Thoracic aorta (tissue), 2 donors: ENCODE measurements around the gene PUS7. TPM values are rescaled to one million over a fixed set of nuclear protein-coding genes. Genes with fewer than 3 reads are reported as not detected.

Source experiments
- ATAC-seq: fragments of 150-250 bp; one replicate; pipeline ENCODE4 v1.8.0; 2017; ENCODE audit warnings: low read depth; ENCODE audit not compliant: insufficient number of reproducible peaks, low FRiP score
- DNase-seq: peaks from one replicate; pipeline ENCODE4 v3.0.0-alpha.2; 2020; ENCODE audit warnings: low spot score
- H3K27ac ChIP-seq, 2 donors: fragments of 200-600 bp; sonication (generic); 1 replicate in 1 of 2; 2 replicates in 1 of 2; pipeline ENCODE4 v1.5.1; 2016; ENCODE audit warnings: mild to moderate bottlenecking in 2 of 2, moderate library complexity in 2 of 2
- H3K27me3 ChIP-seq: fragments of 200-600 bp; sonication (generic); replicated peaks from 2 replicates; pipeline ENCODE4 v1.6.0; 2016; ENCODE audit warnings: mild to moderate bottlenecking; ENCODE audit not compliant: insufficient read depth
- H3K36me3 ChIP-seq: fragments of 200-600 bp; sonication (generic); one replicate; pipeline ENCODE4 v1.5.1; 2016
- H3K4me1 ChIP-seq, 2 donors: fragments of 200-600 bp; sonication (generic); 1 replicate in 1 of 2; 2 replicates in 1 of 2; pipeline versions ENCODE4 v1.5.1 to v1.6.0; 2016; ENCODE audit warnings: low read depth in 2 of 2, mild to moderate bottlenecking in 1 of 2; ENCODE audit not compliant: control insufficient read depth in 1 of 2
- H3K4me3 ChIP-seq: fragments of 200-600 bp; sonication (generic); 2 replicates; pipeline ENCODE4 v1.5.1; 2016; ENCODE audit warnings: mild to moderate bottlenecking
- H3K9me3 ChIP-seq: fragments of 200-600 bp; sonication (generic); 2 replicates; pipeline ENCODE4 v1.5.1; 2016
- total RNA-seq, 2 donors: library from RNA; depleted of rRNA; stranded (reverse); fragments of >200 nt; gene quantifications; one replicate each; pipeline versions ENCODE4 v1.1.0 to v1.2.3, GENCODE V29; 2016
- TF ChIP-seq, protein P1 (sequence below): fragments of 200-600 bp; sonication (generic); IDR thresholded peaks from one replicate; pipeline ENCODE4 v1.5.1; 2019; ENCODE audit warnings: antibody characterized with exemption

Gene PUS7, protein sequence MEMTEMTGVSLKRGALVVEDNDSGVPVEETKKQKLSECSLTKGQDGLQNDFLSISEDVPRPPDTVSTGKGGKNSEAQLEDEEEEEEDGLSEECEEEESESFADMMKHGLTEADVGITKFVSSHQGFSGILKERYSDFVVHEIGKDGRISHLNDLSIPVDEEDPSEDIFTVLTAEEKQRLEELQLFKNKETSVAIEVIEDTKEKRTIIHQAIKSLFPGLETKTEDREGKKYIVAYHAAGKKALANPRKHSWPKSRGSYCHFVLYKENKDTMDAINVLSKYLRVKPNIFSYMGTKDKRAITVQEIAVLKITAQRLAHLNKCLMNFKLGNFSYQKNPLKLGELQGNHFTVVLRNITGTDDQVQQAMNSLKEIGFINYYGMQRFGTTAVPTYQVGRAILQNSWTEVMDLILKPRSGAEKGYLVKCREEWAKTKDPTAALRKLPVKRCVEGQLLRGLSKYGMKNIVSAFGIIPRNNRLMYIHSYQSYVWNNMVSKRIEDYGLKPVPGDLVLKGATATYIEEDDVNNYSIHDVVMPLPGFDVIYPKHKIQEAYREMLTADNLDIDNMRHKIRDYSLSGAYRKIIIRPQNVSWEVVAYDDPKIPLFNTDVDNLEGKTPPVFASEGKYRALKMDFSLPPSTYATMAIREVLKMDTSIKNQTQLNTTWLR
- total RNA-seq: 10 to 100 TPM in 1 of 2 donors, 1 to 10 TPM in 1; 4.1 to 20.6 TPM

DNA sequence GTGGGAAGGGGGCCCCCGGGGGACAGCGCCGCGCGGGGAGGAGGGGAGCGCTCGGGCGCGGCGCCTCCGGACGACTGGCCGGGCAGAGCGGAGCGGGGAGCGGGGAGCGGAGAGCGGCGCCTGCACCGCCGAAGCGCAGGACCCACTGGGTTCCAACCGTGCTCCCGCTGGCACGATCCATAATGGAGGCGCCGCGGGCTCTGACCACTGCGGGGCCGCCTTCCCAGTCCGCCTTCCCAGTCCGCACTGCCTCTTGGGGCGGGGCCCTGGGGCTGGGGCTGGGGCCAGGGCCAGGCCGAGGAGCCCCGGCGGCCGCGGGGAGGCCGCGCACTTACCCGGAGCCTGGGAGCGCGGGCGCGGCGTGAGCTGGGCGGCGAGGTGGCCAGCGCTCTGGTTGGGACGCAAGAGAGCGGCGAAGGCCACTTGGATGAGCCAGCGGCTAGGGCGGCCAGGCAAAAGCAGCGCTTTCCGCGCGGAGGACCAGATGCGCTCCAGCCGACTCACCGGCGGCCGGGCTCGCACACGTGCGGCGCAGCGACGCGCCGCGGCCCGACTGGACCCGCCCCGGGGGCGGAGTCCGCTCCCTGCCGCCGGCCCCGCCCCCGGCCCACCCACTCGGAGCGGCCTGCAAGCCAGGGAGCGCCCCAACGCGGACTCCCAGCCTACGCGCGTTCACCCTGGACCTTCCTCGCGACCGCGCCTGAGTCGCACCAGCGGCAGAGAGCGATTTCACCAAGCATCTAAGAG lies at the start of gene PUS7:
Gene PUS7 (minus strand): TSS at position 555 of the 747 bp plus-strand sequence. CDS start 13,759 bp downstream, outside the sequence.
- Histone ChIP-seq H3K9me3 (no peaks in the 10 kb centered on the region), H3K27me3 (no peaks in the 10 kb centered on the region), H3K27ac (peak within 1 kb of the TSS; percentile 84 to 93), H3K4me1 (peaks cover 5 to 16% of the 10 kb centered on the region in 2 donors), H3K36me3 (no peaks in the 10 kb centered on the region), H3K4me3 (peak within 1 kb of the TSS; percentile 69)
- DNase-seq (peak; percentile 42), ATAC-seq (peak; percentile 85)
- TF ChIP-seq, protein P1, sequence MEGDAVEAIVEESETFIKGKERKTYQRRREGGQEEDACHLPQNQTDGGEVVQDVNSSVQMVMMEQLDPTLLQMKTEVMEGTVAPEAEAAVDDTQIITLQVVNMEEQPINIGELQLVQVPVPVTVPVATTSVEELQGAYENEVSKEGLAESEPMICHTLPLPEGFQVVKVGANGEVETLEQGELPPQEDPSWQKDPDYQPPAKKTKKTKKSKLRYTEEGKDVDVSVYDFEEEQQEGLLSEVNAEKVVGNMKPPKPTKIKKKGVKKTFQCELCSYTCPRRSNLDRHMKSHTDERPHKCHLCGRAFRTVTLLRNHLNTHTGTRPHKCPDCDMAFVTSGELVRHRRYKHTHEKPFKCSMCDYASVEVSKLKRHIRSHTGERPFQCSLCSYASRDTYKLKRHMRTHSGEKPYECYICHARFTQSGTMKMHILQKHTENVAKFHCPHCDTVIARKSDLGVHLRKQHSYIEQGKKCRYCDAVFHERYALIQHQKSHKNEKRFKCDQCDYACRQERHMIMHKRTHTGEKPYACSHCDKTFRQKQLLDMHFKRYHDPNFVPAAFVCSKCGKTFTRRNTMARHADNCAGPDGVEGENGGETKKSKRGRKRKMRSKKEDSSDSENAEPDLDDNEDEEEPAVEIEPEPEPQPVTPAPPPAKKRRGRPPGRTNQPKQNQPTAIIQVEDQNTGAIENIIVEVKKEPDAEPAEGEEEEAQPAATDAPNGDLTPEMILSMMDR: no peak

DNA sequence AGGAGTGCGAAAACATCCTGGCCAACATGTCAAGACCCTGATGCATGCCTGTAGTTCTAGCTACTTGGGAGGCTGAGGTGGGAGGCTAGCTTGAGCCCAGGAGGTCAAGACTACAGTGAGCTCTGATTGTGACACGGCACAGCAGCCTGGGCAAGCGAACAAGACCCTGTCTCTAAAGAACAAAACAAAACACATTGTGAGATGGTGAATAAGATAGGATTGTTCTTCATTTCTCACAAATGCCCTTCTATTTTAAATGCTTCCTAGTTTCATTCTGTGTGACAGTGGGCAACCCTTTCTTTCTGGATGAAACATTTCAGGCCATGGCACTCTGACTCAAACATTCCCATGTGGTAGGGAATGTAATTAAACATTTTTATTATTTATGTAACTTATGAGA lies 45.8 kb upstream of the PUS7 start:
- no peak overlapping the region for H3K27ac ChIP-seq
- ATAC-seq (no peak), DNase-seq (no peak)
- peaks cover 27% of the 10 kb centered on the region for H3K36me3 ChIP-seq
- no peak overlapping the region for H3K4me3 ChIP-seq
- H3K4me1 ChIP-seq: no peaks in the 10 kb centered on the region
- H3K27me3 ChIP-seq: no peaks in the 10 kb centered on the region
- TF ChIP-seq, protein P1: no peak
- H3K9me3 ChIP-seq: no peaks in the 10 kb centered on the region

DNA sequence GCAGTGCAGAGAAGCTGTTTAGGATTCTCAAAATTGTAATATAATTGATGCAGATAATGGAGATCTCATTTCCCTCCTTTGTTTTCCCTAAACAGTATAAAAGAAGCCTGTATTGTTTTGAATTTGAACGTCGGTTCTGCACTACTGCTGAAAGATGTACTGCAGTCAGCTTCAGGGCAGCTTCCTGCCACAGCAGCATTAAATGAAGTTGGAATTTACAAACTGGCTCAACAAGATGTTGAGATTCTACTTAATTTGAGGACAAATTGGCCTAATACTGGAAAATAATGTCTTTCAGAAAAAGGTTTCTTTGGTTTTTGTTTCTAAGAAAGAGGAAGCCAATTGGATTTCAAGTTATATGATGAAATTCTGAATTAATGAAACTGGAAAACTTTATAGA lies 45.0 kb upstream of the PUS7 start:
- no peaks in the 10 kb centered on the region for H3K27me3 ChIP-seq
- DNase-seq (no peak), ATAC-seq (no peak)
- H3K4me3 ChIP-seq: no peak overlapping the region
- no peaks in the 10 kb centered on the region for H3K9me3 ChIP-seq
- H3K4me1 ChIP-seq: no peaks in the 10 kb centered on the region
- H3K27ac ChIP-seq: no peak overlapping the region
- peaks cover 27% of the 10 kb centered on the region for H3K36me3 ChIP-seq
- TF ChIP-seq, protein P1: no peak

DNA sequence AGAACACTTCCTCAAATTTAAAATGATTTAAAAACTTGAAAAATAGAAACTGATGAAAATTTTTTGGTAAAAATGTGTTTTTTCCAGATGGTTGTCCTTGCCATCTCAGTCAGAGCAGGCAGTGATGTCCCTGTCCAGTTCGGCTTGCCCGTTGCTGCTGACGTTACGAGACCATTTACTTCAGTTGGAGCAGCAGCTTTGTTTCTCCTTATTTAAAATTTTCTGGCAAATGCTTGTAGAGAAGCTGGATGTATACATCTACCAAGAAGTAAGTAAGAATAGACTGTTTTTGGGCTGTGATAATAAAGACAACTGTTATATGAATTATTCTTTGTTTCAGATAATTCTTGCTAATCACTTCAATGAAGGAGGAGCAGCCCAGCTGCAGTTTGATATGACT lies 43.1 kb upstream of the PUS7 start:
- TF ChIP-seq, protein P1: no peak
- DNase-seq (no peak), ATAC-seq (no peak)
- no peaks in the 10 kb centered on the region for H3K4me1 ChIP-seq
- H3K4me3 ChIP-seq: no peak overlapping the region
- H3K9me3 ChIP-seq: no peaks in the 10 kb centered on the region
- no peak overlapping the region for H3K27ac ChIP-seq
- H3K27me3 ChIP-seq: no peaks in the 10 kb centered on the region
- H3K36me3 ChIP-seq: peaks cover 31% of the 10 kb centered on the region

DNA sequence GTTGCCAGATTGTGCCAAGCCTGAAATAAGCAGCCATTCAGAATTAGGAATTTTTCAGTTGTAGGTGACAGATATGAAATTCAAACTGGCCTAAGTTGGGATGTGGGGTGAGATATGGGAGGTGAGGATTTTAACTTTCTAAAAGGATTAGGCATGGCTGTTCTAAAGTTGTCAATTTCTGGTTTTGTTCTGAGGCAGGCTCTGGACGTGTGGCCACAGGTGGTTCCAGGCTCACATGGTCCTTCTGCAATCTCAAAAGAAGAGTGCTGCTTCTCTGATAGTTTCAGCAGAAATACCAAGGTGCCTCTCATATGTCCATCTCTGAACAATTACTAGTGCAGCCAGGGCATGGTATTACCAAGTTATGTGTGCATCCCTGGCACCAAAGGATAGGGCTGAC lies 37.9 kb upstream of the PUS7 start:
- Histone ChIP-seq H3K4me3 (no peak overlapping the region), H3K27me3 (no peaks in the 10 kb centered on the region), H3K9me3 (no peaks in the 10 kb centered on the region), H3K36me3 (peaks cover 22% of the 10 kb centered on the region), H3K27ac (no peak overlapping the region), H3K4me1 (no peaks in the 10 kb centered on the region)
- DNase-seq (no peak), ATAC-seq (no peak)
- TF ChIP-seq, protein P1: no peak
